ENCODE measurements around the gene PCGF3. TPM values are rescaled to one million over a fixed set of nuclear protein-coding genes. Genes with fewer than 3 reads are reported as not detected.
"Not testable (repeated sequence)": the region's sequence is repeated elsewhere in the genome, so short reads cannot be mapped to it uniquely, and the experiment has no call there.

PCGF3 gene
- total and polyA plus RNA-seq, 9 of the 15 experiments (the other 6 are each of a cell fraction or from before 2014, with no cell fraction given): 2.6 to 46.1 (median 20.3) TPM

GRCh38 chr4:757111-757510 lies 51.5 kb downstream of the PCGF3 start:
- BruUV-seq (replicated peaks): no TSS peak
- no peaks in the 10 kb centered on the region for H3K27me3 ChIP-seq (ENCODE audit: control insufficient read depth in 2 of 2, insufficient read depth in 2 of 2, low read length in 2 of 2)
- H3K9me3 ChIP-seq (replicated peaks; ENCODE audit: control insufficient read depth, insufficient read depth, low read depth, low read length): peaks cover 8% of the 10 kb centered on the region
- H3K4me3 ChIP-seq: no peak overlapping the region
- no peak for DNase-seq (ENCODE audit: extremely low read depth in 1 of 4, low spot score in 3 of 4)
- peaks cover 62% of the 10 kb centered on the region; the same call in 2 of the 3 replicates for H3K36me3 ChIP-seq (ENCODE audit: control insufficient read depth, insufficient read depth, low read length)
- ATAC-seq: no peak
- no peaks in the 10 kb centered on the region for H3K9me1 ChIP-seq (ENCODE audit: control insufficient read depth, insufficient read depth, low read length)
- H3K4me2 ChIP-seq (ENCODE audit: insufficient read depth, low read length): no peak overlapping the region
- H2AFZ ChIP-seq (ENCODE audit: low read depth, low read length): no peak overlapping the region
- intact Hi-C loops (cut with micrococcal nuclease): no loop called here
- H3K79me2 ChIP-seq (ENCODE audit: control insufficient read depth, insufficient read depth, low read length): no peaks in the 10 kb centered on the region; the same call in 2 of the 3 replicates
- peak; percentile 56 for TF ChIP-seq RBM22 (IDR thresholded peaks at IDR 0.05; ENCODE audit: low read depth, low read length, poor library complexity, severe bottlenecking)
- TF ChIP-seq, protein P1, sequence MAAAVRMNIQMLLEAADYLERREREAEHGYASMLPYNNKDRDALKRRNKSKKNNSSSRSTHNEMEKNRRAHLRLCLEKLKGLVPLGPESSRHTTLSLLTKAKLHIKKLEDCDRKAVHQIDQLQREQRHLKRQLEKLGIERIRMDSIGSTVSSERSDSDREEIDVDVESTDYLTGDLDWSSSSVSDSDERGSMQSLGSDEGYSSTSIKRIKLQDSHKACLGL (CRISPR knock-in tag; IDR thresholded peaks at IDR 0.05; ENCODE audit: borderline replicate concordance, poor library complexity, severe bottlenecking): no peak
- peak; percentile 70 for TF ChIP-seq POLR2G (IDR thresholded peaks at IDR 0.05; ENCODE audit: low read depth, low read length)
- FAIRE-seq: no peak
- no peak overlapping the region for H3K27ac ChIP-seq (ENCODE audit: extremely low read depth, low read depth, low read length)
- H3K9ac ChIP-seq (ENCODE audit: insufficient read depth in 1 of 2, low read depth in 2 of 2, low read length in 2 of 2): no peak overlapping the region
- peaks cover 0 to 3% of the 10 kb centered on the region in 2 experiments; a peak in 1 of 5 replicates for H3K4me1 ChIP-seq (replicated peaks in 1 of 2; ENCODE audit: control insufficient read depth in 2 of 2, insufficient read depth in 2 of 2, low read length in 2 of 2)
- H4K20me1 ChIP-seq (replicated peaks; ENCODE audit: control insufficient read depth, insufficient read depth, low read length): no peaks in the 10 kb centered on the region
- 96% methylated on average over 18 of the region's 20 CpGs for WGBS (ENCODE audit: insufficient coverage, low coverage, missing lambda C conversion rate)
- in situ Hi-C loops (cut with MboI): no loop called here
- ChIA-PET CTCF (ENCODE audit: low intra/inter-chr PET ratio) (no interaction called here), POLR2A (interaction anchor here (0.6 kb wide), 2 partner anchors 70 to 573 kb away, joined by 3 to 4 read pairs; no protein-coding TSS in a partner anchor)

DNA sequence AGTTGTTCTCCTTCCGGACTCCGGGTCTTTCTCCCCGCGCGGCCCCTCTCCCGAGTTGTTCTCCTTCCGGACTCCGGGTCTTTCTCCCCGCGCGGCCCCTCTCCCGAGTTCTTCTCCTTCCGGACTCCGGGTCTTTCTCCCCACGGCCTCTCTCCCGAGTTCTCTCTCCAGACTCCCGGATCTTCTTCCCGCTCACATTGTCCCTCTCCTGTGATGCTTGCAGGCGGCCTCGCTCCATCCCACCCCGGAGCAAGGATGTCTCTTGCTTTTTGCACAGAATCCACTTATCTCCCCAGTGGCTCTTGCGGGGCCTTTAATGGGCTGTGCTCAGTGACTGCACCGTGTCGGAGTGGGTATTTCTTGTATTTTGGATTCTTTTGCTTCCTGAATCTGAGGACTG lies 54.2 kb downstream of the PCGF3 start:
- Histone ChIP-seq H3K36me3 (ENCODE audit: control insufficient read depth, insufficient read depth, low read length) (peaks cover 70% of the 10 kb centered on the region; the same call in 2 of the 3 replicates), H3K9me3 (replicated peaks; ENCODE audit: control insufficient read depth, insufficient read depth, low read depth, low read length) (peaks cover 14% of the 10 kb centered on the region)
- H3K9ac ChIP-seq (ENCODE audit: insufficient read depth in 1 of 2, low read depth in 2 of 2, low read length in 2 of 2); H3K4me1 ChIP-seq (replicated peaks in 1 of 2; ENCODE audit: control insufficient read depth in 2 of 2, insufficient read depth in 2 of 2, low read length in 2 of 2); H3K9me1 ChIP-seq (ENCODE audit: control insufficient read depth, insufficient read depth, low read length); H3K79me2 ChIP-seq (ENCODE audit: control insufficient read depth, insufficient read depth, low read length); H3K27ac ChIP-seq (ENCODE audit: extremely low read depth, low read depth, low read length); DNase-seq (ENCODE audit: extremely low read depth in 1 of 4, low spot score in 3 of 4); H3K27me3 ChIP-seq (ENCODE audit: control insufficient read depth in 2 of 2, insufficient read depth in 2 of 2, low read length in 2 of 2); CTCF ChIA-PET (ENCODE audit: low intra/inter-chr PET ratio); POLR2A ChIA-PET; FAIRE-seq; in situ Hi-C loops (cut with MboI); H3K4me2 ChIP-seq (ENCODE audit: insufficient read depth, low read length); H2AFZ ChIP-seq (ENCODE audit: low read depth, low read length); H3K4me3 ChIP-seq; H4K20me1 ChIP-seq (replicated peaks; ENCODE audit: control insufficient read depth, insufficient read depth, low read length); BruUV-seq (replicated peaks); ATAC-seq: not testable (repeated sequence)
- TF ChIP-seq ZNF75A (CRISPR knock-in tag; IDR thresholded peaks at IDR 0.05): peak; percentile 72; the same call in 1 of the 2 replicates
- intact Hi-C loops (cut with micrococcal nuclease): loop anchor here (10.0 kb wide), 1 partner anchor 225 kb away; the partner anchor contains the start of gene IDUA
- 85% methylated on average over 9 of the region's 24 CpGs for WGBS (ENCODE audit: insufficient coverage, low coverage, missing lambda C conversion rate)

Data from K562 (cell line).